NCI-H226 (cell line): Measurements from ENCODE around the gene MYOG.
A peak's percentile ranks its signal among the peaks of the same experiment; 100 is the strongest.

Experiments
- DNase-seq: peaks from one replicate; pipeline ENCODE4 v3.0.0-alpha.2; 2015

MYOG gene

DNA sequence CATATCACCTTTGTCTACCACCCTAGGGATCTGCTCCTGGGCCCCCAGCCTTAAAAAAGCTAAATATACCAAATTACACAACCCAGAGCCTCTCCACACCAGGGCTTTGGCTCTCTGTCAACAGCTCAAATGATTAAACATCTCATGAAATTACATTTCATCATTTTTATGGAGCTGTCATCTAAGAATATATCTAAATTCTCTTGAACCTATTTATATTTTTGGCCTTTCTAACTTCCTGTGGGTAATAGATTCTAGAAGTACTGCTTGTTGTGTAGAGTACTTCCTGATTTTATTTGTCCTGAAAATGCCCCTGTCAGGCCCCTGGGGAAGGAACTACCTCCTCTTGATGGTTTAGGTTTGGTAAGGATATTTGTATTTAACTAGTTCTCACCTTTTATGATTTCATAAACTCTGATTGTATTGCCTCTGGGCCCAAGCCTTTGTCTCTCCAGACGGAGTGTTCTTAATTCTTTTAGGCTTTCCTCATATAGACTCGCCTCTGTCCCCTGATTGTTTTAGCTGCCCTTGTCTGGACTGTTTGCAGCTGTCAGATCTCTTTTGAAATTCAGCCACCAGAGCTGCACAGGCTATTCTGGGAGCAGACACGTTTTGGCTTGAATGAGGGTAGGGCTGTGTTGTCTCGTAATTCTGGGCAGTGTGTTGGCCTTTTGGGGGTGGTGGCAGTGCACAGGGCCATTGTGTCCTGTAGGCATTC lies 16.6 kb downstream of the MYOG start:
- DNase-seq, result no peak

DNA sequence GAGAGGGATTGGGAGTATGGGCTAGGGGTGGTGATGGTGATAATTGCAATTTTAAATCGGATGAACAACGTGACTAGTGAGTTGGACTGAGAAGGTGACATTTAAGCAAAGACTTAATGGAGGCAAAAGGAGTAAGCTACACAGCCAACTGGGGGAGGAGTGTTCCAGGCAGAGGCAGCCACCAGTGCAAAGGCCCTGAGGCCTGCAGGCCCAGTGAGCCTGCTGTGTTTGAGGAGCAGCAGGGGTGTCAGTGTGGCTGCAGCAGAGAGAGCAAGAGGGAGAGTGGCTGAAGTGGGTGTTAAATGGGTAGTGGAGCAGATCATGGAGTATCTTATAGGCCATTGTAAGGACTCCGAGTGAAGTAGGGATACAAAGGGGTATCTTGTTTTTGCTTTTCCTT lies 18.8 kb downstream of the MYOG start:
- DNase-seq, result no peak

DNA sequence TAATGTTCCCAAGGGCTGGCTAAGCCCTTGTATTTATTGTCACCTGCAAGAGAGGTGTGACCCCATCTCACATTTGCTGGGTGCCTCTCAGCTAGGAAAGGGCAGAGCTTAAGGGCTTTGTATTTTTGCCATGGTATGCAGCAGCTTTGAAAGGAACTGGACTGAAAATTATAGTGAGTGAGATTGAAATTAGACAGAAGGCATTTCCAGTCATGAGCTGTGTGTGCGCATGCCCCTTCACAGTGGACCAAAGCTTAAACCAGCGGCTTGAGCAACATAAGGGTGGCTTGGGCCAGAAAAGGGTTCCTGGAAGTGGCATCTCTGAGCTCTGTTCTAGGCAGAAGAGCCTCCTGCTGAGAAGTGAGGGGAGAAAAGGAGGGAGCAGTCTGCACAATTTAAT lies 19.8 kb downstream of the MYOG start:
- DNase-seq, result no peak

DNA sequence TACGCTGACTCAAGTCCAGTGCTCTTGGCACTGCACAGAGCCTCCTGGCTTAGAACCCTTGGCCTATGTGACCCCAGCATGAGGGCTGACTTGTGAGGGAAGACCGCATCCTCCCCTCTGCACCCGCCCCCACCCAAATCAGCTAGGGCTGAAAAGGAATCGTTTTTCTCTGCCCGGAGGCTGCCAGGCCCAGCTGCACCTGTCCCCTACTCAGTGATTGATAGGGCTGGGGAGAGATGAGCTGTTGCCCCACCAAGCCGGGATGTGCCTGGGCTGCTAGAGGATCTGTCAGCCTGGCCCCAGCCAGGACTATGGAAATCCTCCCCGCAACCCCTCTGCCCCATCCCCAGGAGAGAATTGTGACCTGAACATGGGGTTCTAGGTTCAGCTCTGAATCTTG lies 20.6 kb downstream of the MYOG start:
- no peak for DNase-seq

DNA sequence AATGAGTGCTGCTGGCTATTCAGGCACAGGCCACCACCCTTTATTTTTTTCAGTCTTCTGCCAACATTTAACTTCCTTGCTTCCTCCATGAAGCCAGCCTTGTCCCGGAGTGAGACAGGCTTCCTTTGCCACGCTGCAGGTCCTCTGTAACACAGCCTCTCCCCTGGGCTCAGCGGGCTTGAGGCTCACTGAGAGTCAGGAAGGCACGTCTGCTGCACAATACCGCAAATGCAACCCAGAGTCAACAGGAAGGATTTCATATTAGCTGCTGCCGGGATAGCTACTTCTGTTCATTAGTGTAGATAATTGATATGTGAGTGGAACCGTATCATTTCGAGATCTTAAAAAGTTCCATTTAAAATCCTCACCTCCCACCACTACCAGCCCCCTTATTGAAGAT lies 22.5 kb downstream of the MYOG start:
- no peak for DNase-seq

DNA sequence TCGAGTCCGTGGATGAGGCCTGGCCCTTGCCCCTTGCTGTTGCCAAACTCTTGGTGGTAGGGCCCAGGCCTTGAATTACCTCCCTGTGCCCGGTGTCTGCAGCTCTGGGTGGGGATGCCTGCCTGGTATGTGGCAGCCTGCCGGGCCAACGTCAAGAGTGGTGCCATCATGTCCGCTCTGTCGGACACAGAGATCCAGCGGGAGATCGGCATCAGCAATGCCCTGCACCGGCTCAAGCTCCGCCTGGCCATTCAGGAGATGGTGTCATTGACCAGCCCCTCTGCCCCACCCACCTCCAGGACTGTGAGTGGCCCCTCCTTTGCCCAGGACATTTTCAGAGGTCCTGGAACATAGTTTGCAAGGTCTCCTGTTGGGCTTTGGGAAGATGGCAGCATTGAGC lies 25.7 kb downstream of the MYOG start:
- DNase-seq, result no peak

DNA sequence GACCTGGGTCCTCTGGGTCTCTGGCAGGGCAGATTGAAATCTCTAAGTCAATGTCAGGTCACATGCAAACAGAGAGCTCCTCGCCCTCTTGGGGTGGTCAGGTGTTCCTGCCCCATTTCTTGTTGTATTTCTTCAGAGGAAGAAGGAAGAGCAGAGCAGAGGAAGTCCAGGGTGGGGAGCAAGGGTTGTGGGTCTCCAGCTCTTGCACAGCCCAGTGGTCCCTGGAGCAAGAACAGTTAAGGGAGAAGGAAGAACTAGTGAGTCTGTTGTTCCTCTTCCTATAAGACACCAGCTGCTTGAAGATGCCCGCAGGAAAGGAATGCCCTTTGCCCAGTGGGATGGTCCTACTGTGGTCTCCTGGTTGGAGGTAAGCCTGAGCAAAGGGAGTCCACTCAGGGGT lies 26.3 kb downstream of the MYOG start:
- no peak for DNase-seq

DNA sequence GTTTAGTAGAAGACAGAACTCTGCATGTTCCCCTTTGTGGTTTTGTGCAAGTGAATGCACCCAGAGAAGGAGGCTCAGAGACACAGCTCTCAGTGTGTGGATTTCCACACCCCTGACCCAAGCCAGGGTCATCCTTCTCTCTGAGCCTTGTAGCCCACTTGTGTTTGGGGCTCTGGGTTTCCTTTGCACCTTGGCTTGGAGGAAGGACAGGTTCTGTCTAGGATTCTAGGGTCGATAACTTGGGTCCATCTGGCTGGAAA lies 27.2 kb downstream of the MYOG start:
- no peak for DNase-seq

DNA sequence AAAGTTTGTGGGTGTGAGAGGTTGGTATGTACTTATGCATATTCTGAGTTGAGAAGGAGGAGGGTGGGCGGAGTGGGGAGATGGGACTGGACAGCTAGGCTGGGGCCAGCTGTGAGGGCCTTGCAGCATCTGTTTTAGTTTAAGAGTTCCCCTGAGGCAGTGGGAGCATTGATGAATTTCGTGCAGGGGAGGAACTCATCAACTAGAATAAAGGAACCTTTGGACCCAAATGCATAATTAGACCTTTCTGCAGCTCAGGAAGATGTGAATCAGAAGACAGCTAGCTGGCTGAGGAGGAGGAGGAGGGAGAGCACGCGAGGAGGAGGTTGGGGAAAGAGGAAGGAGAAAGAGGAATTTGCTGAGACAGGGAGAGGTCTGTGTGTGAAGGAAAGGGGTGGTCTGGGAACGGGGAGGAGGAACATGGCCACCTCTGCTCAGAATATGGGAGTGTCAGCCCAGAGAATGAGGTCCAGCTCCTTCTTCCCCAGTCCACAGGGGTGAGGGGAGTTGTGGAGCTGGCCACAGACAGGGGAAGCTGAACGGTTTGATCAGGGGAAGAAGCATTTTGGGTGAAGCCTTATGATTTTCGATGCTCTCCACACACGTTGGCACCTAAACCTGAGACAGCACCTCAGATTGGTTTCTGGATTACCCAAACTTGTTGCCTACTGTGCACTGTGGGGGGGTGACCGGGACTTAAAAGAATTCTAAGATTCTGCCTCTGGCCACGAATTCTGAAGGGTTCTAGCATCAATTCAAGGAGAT lies 27.7 kb downstream of the MYOG start:
- no peak for DNase-seq

DNA sequence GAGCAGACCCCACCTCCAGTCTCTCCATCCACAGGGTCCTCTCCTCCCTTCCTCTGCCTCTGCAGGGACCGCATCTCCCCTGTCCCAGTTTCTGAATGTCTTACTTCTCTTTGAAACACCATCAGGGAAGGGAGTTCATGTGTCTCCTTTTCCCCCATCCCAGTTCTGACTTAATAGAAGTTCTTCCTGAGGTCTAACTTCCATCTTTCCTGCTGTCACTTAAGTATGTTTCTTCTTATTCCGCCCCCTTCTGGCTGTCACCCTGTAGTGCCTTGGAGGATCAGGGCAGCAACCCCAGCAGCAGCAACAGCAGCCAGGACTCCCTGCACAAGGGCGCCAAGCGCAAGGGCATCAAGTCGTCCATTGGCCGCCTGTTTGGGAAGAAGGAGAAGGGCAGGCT lies 29.3 kb downstream of the MYOG start:
- no peak for DNase-seq

DNA sequence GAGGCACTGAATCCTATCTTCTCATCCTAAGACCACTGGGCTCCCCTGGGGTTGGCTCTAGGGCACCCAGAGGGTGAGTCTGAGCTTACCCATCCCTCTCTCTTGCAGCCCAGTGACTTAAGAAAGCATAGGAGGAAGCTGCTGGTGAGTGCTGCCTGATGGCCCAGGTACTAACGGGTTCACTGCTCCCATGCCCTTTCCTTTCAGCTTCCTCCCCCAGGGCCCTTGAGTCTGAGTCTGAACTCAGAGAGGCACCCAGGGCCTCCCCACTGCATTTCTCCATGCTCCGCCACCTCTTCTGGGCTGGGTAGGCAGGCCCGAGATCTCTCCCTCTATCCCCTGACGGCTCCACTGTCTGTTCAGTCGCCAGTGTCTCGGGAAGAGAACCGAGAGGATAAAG lies 29.8 kb downstream of the MYOG start:
- DNase-seq, result no peak

DNA sequence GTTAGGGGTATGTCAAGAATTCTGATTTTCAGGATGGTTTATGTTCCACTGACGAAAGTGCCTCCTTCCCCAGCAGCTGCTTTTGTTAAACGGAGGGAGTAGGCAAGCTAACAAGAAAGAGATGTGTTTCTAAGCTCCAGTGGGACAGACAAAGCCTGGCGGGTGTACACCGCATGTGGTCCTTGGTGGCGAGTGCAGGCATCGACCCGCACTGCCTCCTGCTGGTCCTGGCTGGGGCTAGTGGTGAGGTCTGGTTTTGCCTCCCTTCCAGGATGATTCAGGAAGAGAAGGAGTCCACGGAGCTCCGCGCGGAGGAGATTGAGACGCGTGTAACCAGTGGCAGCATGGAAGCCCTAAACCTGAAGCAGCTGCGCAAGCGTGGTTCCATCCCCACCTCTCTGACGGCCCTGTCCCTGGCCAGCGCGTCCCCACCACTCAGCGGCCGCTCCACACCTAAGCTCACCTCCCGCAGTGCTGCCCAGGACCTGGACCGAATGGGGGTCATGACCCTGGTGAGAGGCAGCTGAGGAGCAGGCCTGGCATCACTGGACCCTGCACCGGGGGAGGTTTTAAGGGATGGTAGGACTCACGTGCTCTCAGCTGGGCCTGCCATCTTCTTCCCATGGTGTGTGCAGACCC lies 30.5 kb downstream of the MYOG start:
- no peak for DNase-seq

DNA sequence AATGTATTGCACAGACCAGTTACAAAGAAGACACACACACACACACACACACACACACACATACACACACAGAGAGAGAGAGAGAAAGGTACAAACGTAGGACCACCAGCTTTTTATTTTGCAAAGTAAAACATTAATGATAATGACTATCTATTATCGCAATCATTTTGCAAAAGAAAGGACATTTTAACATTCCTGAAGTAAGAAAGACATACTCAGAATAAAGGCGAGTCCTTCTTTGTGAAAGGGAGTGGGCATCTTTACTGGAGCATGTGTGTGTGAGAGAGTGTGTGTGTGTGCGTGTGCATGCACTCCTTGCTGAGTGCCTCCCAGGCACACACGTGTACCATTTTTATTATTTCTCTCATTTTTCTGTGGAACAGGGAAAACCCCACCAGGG lies 31.2 kb downstream of the MYOG start:
- no peak for DNase-seq

DNA sequence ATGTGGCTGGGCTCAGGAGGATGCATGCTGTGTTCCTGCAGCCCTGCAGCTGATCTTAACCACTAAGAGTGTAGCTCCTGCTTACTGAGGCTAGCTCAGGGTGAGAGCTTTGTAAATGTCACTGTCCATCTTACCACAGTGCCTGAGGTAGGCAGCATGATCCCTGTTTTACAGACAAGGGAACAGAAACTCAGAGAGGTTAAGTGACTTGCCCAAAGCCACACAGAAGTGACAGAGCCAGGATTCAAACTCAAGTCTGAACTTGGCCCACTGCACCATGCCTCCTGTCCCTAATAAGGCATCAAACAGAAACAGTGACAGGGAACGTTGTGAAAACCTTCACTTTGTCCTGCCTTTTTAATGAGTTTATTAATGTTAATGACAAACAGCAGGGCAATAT lies 31.6 kb downstream of the MYOG start:
- DNase-seq, result no peak

DNA sequence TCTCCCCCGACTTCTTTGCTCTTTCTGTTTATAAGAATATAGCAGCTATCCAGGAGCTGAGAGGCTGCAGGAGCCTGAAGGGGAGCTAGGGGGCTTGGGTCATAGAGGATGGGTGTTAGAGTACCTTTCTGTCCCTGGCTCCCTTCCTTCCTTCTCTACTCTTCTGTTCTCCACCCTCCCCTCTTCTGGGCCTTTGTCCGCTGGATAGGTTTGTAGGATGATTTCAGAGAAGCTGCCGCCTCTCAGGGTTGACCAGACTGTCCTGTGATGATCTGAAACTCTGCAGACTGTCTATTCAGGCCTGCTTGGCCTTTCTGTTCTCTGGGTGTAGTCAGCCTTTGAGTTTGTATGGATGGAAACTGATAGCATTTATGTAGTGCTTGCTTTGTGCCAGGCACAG lies 33.2 kb downstream of the MYOG start:
- no peak for DNase-seq

GRCh38 chr1:203051841-203052324 lies 33.9 kb downstream of the MYOG start:
- DNase-seq, result no peak

- no peak for DNase-seq
These were observed 35.0 kb downstream of the MYOG start for GRCh38 chr1:203050826-203051225.

GRCh38 chr1:203049576-203050180 lies 36.1 kb downstream of the MYOG start:
- DNase-seq, result no peak

DNA sequence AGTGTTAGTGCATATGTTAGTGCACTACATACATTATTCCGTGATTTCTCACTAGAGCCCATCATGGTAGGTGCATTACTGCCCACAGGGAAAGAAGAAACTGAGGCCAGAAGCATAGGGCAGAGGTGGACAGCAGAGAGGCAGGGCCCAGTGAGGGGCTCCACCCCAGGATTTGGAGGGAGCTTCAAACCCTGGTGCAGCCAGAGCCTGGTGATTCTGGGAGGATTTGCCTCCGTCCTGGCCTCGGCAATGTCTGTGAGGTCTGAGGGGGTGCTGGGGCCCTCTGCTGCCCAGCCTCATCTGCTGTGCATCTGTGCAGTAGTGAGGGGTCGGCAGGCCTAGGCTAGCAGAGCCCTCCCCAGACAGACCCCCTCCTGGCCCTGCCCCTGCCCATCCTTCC lies 36.7 kb downstream of the MYOG start:
- DNase-seq, result no peak

GRCh38 chr1:203048555-203049051 lies 37.2 kb downstream of the MYOG start:
- DNase-seq, result peak; percentile 63

- DNase-seq, result no peak
These were observed 37.7 kb downstream of the MYOG start for GRCh38 chr1:203048086-203048485.

DNA sequence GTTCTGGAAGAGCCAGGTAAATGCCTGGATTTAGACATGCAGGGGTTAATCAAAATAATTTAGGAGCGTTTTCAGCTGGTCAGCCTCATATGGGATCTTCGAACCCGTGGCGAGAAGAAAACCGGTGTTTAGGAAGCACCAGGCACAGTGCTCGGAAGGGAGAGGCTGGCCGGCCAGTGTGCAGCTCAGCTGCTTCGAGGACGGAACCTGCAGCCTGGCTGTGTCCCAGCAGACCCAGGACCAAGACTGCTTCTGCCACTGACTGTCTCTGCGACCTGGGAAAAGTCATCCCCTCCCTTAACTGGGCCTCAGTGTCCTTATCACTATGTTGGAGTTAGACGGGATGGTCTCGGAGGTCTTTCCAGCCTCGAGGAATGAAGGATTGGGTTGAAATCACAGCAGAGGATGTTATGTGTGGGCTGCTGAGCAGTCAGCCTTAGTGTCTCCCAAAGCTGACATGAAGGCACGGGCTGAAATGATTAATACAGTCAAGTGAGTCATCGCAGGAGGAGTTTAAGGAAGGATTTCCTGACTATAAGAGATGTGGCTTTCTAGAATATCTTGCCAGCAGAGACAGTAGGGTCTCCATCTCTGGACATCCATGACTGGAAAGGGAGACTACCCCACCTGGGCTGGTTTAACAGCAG lies 38.7 kb downstream of the MYOG start:
- peak; percentile 90 for DNase-seq
